SK-N-MC (cell line): ENCODE results near the gene RNF130.

Source experiments
- DNase-seq: peaks from one replicate; pipeline ENCODE4 v3.0.0-alpha.2; 2011; ENCODE audit warnings: low read depth, low spot score
- H3K27ac ChIP-seq: fragments of 200-600 bp; sonication (generic); 2 replicates; pipeline ENCODE4 v1.5.1; 2016; ENCODE audit warnings: mixed run types
- H3K36me3 ChIP-seq: fragments of 200-600 bp; sonication (generic); 2 replicates; pipeline ENCODE4 v1.6.1; 2017; ENCODE audit warnings: antibody characterized with exemption, low read length, mixed read lengths; ENCODE audit not compliant: insufficient read depth
- H3K4me3 ChIP-seq: fragments of 200-600 bp; sonication (generic); 2 replicates; pipeline ENCODE4 v1.5.1; 2016
- H3K9ac ChIP-seq: fragments of 200-600 bp; sonication (generic); 2 replicates; pipeline ENCODE4 v1.8.0; 2017; ENCODE audit warnings: mixed run types, mixed read lengths; ENCODE audit not compliant: insufficient read length
- H3K9me3 ChIP-seq: fragments of 200-600 bp; sonication (generic); 2 replicates; pipeline ENCODE4 v1.6.1; 2017; ENCODE audit warnings: low read depth, mild to moderate bottlenecking, antibody characterized with exemption, low read length, moderate library complexity, mixed read lengths
- EZH2 ChIP-seq: fragments of 200-600 bp; sonication (generic); IDR thresholded peaks from one replicate; pipeline ENCODE4 v1.6.1; 2017; ENCODE audit warnings: antibody characterized with exemption
- FOXP2 ChIP-seq: optimal IDR thresholded peaks from 2 replicates; pipeline ENCODE3; 2011; ENCODE audit warnings: mild to moderate bottlenecking, moderate library complexity; ENCODE audit not compliant: insufficient read depth; ENCODE audit errors: extremely low read length, control extremely low read depth
- POLR2AphosphoS5 ChIP-seq: IDR thresholded peaks from 2 replicates; pipeline ENCODE4 v1.6.1; 2012; ENCODE audit warnings: mild to moderate bottlenecking, low read depth, low read length, borderline replicate concordance

Gene RNF130

GRCh38 chr5:180083529-180084060 lies 12.0 kb upstream of the RNF130 start:
- no peak overlapping the region for H3K9ac ChIP-seq
- H3K27ac ChIP-seq, result no peak overlapping the region
- H3K9me3 ChIP-seq, result no peaks in the 10 kb centered on the region
- H3K36me3 ChIP-seq, result no peaks in the 10 kb centered on the region
- no peak for TF ChIP-seq FOXP2
- TF ChIP-seq EZH2, result no peak
- no peak for TF ChIP-seq POLR2AphosphoS5
- no peak for DNase-seq
- H3K4me3 ChIP-seq, result no peak overlapping the region

GRCh38 chr5:180082633-180083420 lies 11.3 kb upstream of the RNF130 start:
- H3K9me3 ChIP-seq, result no peaks in the 10 kb centered on the region
- no peak overlapping the region for H3K27ac ChIP-seq
- no peak overlapping the region for H3K4me3 ChIP-seq
- no peaks in the 10 kb centered on the region for H3K36me3 ChIP-seq
- DNase-seq, result no peak
- H3K9ac ChIP-seq, result no peak overlapping the region
- TF ChIP-seq POLR2AphosphoS5, result no peak
- no peak for TF ChIP-seq EZH2
- TF ChIP-seq FOXP2, result no peak

- no peaks in the 10 kb centered on the region for H3K36me3 ChIP-seq
- H3K9me3 ChIP-seq, result no peaks in the 10 kb centered on the region
- no peak overlapping the region for H3K27ac ChIP-seq
- H3K4me3 ChIP-seq, result no peak overlapping the region
- no peak overlapping the region for H3K9ac ChIP-seq
- no peak for TF ChIP-seq EZH2
- no peak for TF ChIP-seq FOXP2
- no peak for TF ChIP-seq POLR2AphosphoS5
- DNase-seq, result no peak
Observed at GRCh38 chr5:180081481-180081880, 9.9 kb upstream of the RNF130 start.

- no peak overlapping the region for H3K4me3 ChIP-seq
- H3K9ac ChIP-seq, result no peak overlapping the region
- no peak overlapping the region for H3K27ac ChIP-seq
- TF ChIP-seq POLR2AphosphoS5 (no peak), FOXP2 (no peak), EZH2 (no peak)
- H3K36me3 ChIP-seq, result no peaks in the 10 kb centered on the region
- H3K9me3 ChIP-seq, result no peaks in the 10 kb centered on the region
- DNase-seq, result no peak
Observed at GRCh38 chr5:180080486-180081280, 9.1 kb upstream of the RNF130 start.

- H3K36me3 ChIP-seq, result no peaks in the 10 kb centered on the region
- no peak for DNase-seq
- H3K9ac ChIP-seq, result no peak overlapping the region
- no peak overlapping the region for H3K4me3 ChIP-seq
- TF ChIP-seq FOXP2 (no peak), EZH2 (no peak), POLR2AphosphoS5 (no peak)
- H3K27ac ChIP-seq, result no peak overlapping the region
- H3K9me3 ChIP-seq, result no peaks in the 10 kb centered on the region
Observed at GRCh38 chr5:180079702-180080466, 8.3 kb upstream of the RNF130 start.

- no peak for DNase-seq
- no peak overlapping the region for H3K9ac ChIP-seq
- no peaks in the 10 kb centered on the region for H3K36me3 ChIP-seq
- H3K4me3 ChIP-seq, result no peak overlapping the region
- H3K9me3 ChIP-seq, result no peaks in the 10 kb centered on the region
- no peak overlapping the region for H3K27ac ChIP-seq
- no peak for TF ChIP-seq FOXP2
- TF ChIP-seq EZH2, result no peak
- TF ChIP-seq POLR2AphosphoS5, result no peak
Observed at GRCh38 chr5:180078348-180078747, 6.8 kb upstream of the RNF130 start.

- no peak overlapping the region for H3K27ac ChIP-seq
- no peak overlapping the region for H3K9ac ChIP-seq
- no peaks in the 10 kb centered on the region for H3K36me3 ChIP-seq
- DNase-seq, result no peak
- H3K9me3 ChIP-seq, result peaks cover 1% of the 10 kb centered on the region; the same call in 1 of the 2 replicates
- TF ChIP-seq FOXP2, result no peak
- TF ChIP-seq POLR2AphosphoS5, result no peak
- TF ChIP-seq EZH2, result no peak
- H3K4me3 ChIP-seq, result no peak overlapping the region
Observed at GRCh38 chr5:180077594-180078284, 6.2 kb upstream of the RNF130 start.

GRCh38 chr5:180075703-180076102 lies 4.1 kb upstream of the RNF130 start:
- Histone ChIP-seq H3K4me3 (no peak overlapping the region), H3K27ac (no peak overlapping the region), H3K9me3 (peaks cover 8% of the 10 kb centered on the region; the same call in 1 of the 2 replicates), H3K9ac (no peak overlapping the region), H3K36me3 (no peaks in the 10 kb centered on the region)
- TF ChIP-seq POLR2AphosphoS5, result no peak
- no peak for TF ChIP-seq FOXP2
- TF ChIP-seq EZH2, result no peak
- DNase-seq, result no peak
